OCI-LY3 (cell line): ENCODE data around the gene ATP2A1.

Experiments used
- EZH2phosphoT487 ChIP-seq: fragments of 200-600 bp; shearing (Covaris generic); IDR thresholded peaks from 2 replicates; pipeline ENCODE4 v1.6.1; 2018; ENCODE audit warnings: antibody characterized with exemption, mixed run types, low read depth
- TF ChIP-seq, protein P1 (sequence below): fragments of 200-600, 300-600 bp; sonication (generic); IDR thresholded peaks from 2 replicates; pipeline ENCODE4 v1.5.1; 2014; ENCODE audit warnings: antibody characterized with exemption, low read length, low read depth

DNA sequence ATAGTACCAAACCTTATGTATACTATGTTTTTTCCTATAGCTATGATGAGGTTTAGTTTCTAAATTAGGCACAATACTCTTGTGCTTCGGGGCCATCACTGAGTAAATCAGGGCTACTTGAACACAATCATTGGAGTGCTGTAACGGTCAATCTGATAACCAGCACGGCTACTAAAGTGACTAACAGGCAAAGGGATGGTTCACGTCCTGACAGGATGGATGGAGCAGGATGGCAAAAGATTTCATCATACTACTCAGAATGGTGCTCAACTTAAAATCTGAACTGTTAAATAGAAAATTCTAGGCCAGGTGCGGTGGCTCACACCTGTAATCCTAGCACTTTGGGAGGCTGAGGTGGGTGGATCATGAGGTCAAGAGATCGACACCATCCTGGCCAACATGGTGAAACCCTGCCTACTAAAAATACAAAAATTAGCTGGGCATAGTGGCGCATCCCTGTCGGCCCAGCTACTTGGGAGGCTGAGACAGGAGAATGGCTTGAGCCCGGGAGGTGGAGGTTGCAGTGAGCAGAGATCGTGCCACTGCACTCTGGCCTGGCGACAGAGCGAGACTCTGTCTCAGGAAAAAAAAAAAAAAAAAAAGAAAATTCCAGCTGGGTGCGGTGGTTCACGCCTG is 39.2 kb upstream of the ATP2A1 start:
- TF ChIP-seq, protein P1, sequence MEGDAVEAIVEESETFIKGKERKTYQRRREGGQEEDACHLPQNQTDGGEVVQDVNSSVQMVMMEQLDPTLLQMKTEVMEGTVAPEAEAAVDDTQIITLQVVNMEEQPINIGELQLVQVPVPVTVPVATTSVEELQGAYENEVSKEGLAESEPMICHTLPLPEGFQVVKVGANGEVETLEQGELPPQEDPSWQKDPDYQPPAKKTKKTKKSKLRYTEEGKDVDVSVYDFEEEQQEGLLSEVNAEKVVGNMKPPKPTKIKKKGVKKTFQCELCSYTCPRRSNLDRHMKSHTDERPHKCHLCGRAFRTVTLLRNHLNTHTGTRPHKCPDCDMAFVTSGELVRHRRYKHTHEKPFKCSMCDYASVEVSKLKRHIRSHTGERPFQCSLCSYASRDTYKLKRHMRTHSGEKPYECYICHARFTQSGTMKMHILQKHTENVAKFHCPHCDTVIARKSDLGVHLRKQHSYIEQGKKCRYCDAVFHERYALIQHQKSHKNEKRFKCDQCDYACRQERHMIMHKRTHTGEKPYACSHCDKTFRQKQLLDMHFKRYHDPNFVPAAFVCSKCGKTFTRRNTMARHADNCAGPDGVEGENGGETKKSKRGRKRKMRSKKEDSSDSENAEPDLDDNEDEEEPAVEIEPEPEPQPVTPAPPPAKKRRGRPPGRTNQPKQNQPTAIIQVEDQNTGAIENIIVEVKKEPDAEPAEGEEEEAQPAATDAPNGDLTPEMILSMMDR: no peak
- no peak for TF ChIP-seq EZH2phosphoT487
